Keratinocyte (primary cell): ENCODE data around the gene PIP5K1A. TPM values are rescaled to one million over a fixed set of nuclear protein-coding genes. Genes with fewer than 3 reads are reported as not detected.

Experiments
- DNase-seq: peaks from one replicate; pipeline ENCODE4 v3.0.0-alpha.2; 2011; ENCODE audit warnings: low read depth, missing footprints, low spot score
- FAIRE-seq: peaks from 2 replicates; lab custom pipeline; 2011; peaks lifted over from hg19 to GRCh38; lab: Jason Lieb, UNC
- H2AFZ ChIP-seq: 2 replicates; pipeline ENCODE4 v1.6.0; 2012; ENCODE audit warnings: low read length, control low read depth, inconsistent platforms; ENCODE audit not compliant: control insufficient read depth
- H3K27ac ChIP-seq: 2 replicates; pipeline ENCODE4 v1.5.1; 2011; ENCODE audit warnings: low read length; ENCODE audit not compliant: control insufficient read depth, insufficient read depth
- H3K27me3 ChIP-seq: 3 replicates; pipeline ENCODE4 v1.6.0; 2011; ENCODE audit warnings: low read length; ENCODE audit not compliant: control insufficient read depth, insufficient read depth; ENCODE audit errors: extremely low read depth
- H3K36me3 ChIP-seq, 2 experiments: 2 replicates in 1 of 2; 3 replicates in 1 of 2; pipeline ENCODE4 v1.5.1; 2011; ENCODE audit warnings: low read length in 2 of 2, mild to moderate bottlenecking in 1 of 2; ENCODE audit not compliant: control insufficient read depth in 2 of 2, insufficient read depth in 2 of 2; ENCODE audit errors: extremely low read depth in 1 of 2
- H3K4me1 ChIP-seq: 3 replicates; pipeline ENCODE4 v1.5.1; 2011; ENCODE audit warnings: low read length; ENCODE audit not compliant: control insufficient read depth, insufficient read depth; ENCODE audit errors: extremely low read depth
- H3K4me2 ChIP-seq: 3 replicates; pipeline ENCODE4 v1.6.0; 2011; ENCODE audit warnings: low read depth, low read length; ENCODE audit not compliant: control insufficient read depth, insufficient read depth; ENCODE audit errors: extremely low read depth
- H3K4me3 ChIP-seq, 3 experiments: fragments of 200-600 bp in 1 of 3; sonication (generic) in 1 of 3; 2 replicates in 2 of 3; 3 replicates in 1 of 3; pipeline ENCODE4 v1.5.1; 2011 to 2016; ENCODE audit warnings: low read length in 3 of 3, mild to moderate bottlenecking in 3 of 3, control low read depth in 2 of 3, inconsistent platforms in 1 of 3, low read depth in 1 of 3, mixed read lengths in 1 of 3, mixed run types in 1 of 3, moderate library complexity in 1 of 3; ENCODE audit not compliant: control insufficient read depth in 2 of 3, insufficient read depth in 2 of 3; ENCODE audit errors: extremely low read depth in 1 of 3
- H3K79me2 ChIP-seq: 2 replicates; pipeline ENCODE4 v1.6.0; 2012; ENCODE audit warnings: low read length; ENCODE audit not compliant: control insufficient read depth, insufficient read depth
- H3K9ac ChIP-seq: 3 replicates; pipeline ENCODE4 v1.6.0; 2011; ENCODE audit warnings: low read length; ENCODE audit not compliant: control insufficient read depth, insufficient read depth; ENCODE audit errors: extremely low read depth
- H3K9me1 ChIP-seq: 3 replicates; pipeline ENCODE4 v1.6.0; 2011; ENCODE audit warnings: low read length; ENCODE audit not compliant: control insufficient read depth, insufficient read depth; ENCODE audit errors: extremely low read depth
- H3K9me3 ChIP-seq: 2 replicates; pipeline ENCODE4 v1.5.1; 2012; ENCODE audit warnings: low read depth, low read length; ENCODE audit not compliant: control insufficient read depth
- H4K20me1 ChIP-seq: 3 replicates; pipeline ENCODE4 v1.6.0; 2011; ENCODE audit warnings: low read length; ENCODE audit not compliant: control insufficient read depth, insufficient read depth; ENCODE audit errors: extremely low read depth
- CTCF ChIP-seq, 3 experiments: IDR thresholded peaks in 1 of 3; conservative IDR thresholded peaks in 1 of 3; optimal IDR thresholded peaks in 1 of 3; 2 replicates in 2 of 3; 3 replicates in 1 of 3; pipeline versions ENCODE3 to v1.5.1; 2011; ENCODE audit warnings: low read length in 3 of 3, mild to moderate bottlenecking in 3 of 3, moderate library complexity in 2 of 3, control low read depth in 1 of 3, inconsistent platforms in 1 of 3; ENCODE audit not compliant: insufficient read depth in 2 of 3; ENCODE audit errors: extremely low read depth in 1 of 3
- EZH2 ChIP-seq: IDR thresholded peaks from one replicate; pipeline ENCODE4 v1.6.1; 2012; ENCODE audit warnings: inconsistent platforms, mild to moderate bottlenecking, low read length, moderate library complexity
- dilution Hi-C: fragments of 300-500 bp; cut with MboI; formaldehyde crosslinking; loops from one replicate; pipeline ENCODE4 v1.7.0; 2020; ENCODE audit warnings: low sequenced_read_pairs; ENCODE audit not compliant: extremely low pct_ligation_motif_present
- polyA plus RNA-seq, 5 experiments: library from polyadenylated mRNA; depleted of rRNA in 3 of 5; stranded (reverse) in 3 of 5; stranded (forward) in 1 of 5; unstranded in 1 of 5; fragments of >200 nt; gene quantifications; 1 replicate in 1 of 5; 2 replicates in 3 of 5; 3 replicates in 1 of 5; pipeline versions ENCODE4 v1.2.1 to v1.2.3, GENCODE V29; 2011 to 2012; ENCODE audit warnings: missing spikeins in 2 of 5, low read depth in 1 of 5, low replicate concordance in 1 of 5

The PIP5K1A gene
- polyA plus RNA-seq, 1 donor (not counting 4 experiments of a cell fraction or from before 2014, with no cell fraction given): 124 TPM

- DNase-seq (no peak), FAIRE-seq (no peak)
- Histone ChIP-seq H3K27ac (no peak overlapping the region), H3K4me1 (peaks cover 9% of the 10 kb centered on the region), H3K9me1 (no peaks in the 10 kb centered on the region), H3K36me3 (peaks cover 23 to 34% of the 10 kb centered on the region in 2 experiments), H3K79me2 (no peaks in the 10 kb centered on the region), H3K27me3 (no peaks in the 10 kb centered on the region), H3K9me3 (no peaks in the 10 kb centered on the region), H3K4me2 (no peak overlapping the region), H3K4me3 (no peak overlapping the region), H4K20me1 (no peaks in the 10 kb centered on the region), H3K9ac (no peak overlapping the region), H2AFZ (no peak overlapping the region)
- dilution Hi-C loops: no loop called here
- no peak for TF ChIP-seq EZH2
- no peak for TF ChIP-seq CTCF (optimal IDR thresholded peaks at IDR 0.05 in 1 of 3, IDR thresholded peaks at IDR 0.05 in 1 of 3, conservative IDR thresholded peaks at IDR 0.05 in 1 of 3; ENCODE audit: extremely low read depth in 1 of 3, insufficient read depth in 2 of 3, low read length in 3 of 3)
Observed at GRCh38 chr1:151175041-151175741, 23.2 kb upstream of the PIP5K1A start.

GRCh38 chr1:151175863-151176262 is 22.5 kb upstream of the PIP5K1A start, which contains the start of gene TMOD4:
Gene TMOD4, minus strand, starts transcription at chr1:151175981. Its CDS starts 1,106 bp downstream, at chr1:151174875.
- TF ChIP-seq EZH2 (no peak), CTCF (optimal IDR thresholded peaks at IDR 0.05 in 1 of 3, IDR thresholded peaks at IDR 0.05 in 1 of 3, conservative IDR thresholded peaks at IDR 0.05 in 1 of 3; ENCODE audit: extremely low read depth in 1 of 3, insufficient read depth in 2 of 3, low read length in 3 of 3) (peak; percentile 54 to 69 (median 55))
- Histone ChIP-seq H3K36me3 (peaks cover 19 to 36% of the 10 kb centered on the region in 2 experiments), H4K20me1 (no peaks in the 10 kb centered on the region), H3K4me1 (peaks cover 9% of the 10 kb centered on the region), H3K9me3 (no peaks in the 10 kb centered on the region), H3K27me3 (no peaks in the 10 kb centered on the region), H3K4me2 (no peak within 1 kb of the TSS), H3K9ac (no peak within 1 kb of the TSS), H2AFZ (no peak within 1 kb of the TSS), H3K9me1 (no peaks in the 10 kb centered on the region), H3K79me2 (no peaks in the 10 kb centered on the region), H3K27ac (no peak within 1 kb of the TSS), H3K4me3 (no peak within 1 kb of the TSS)
- dilution Hi-C loops: no loop called here
- FAIRE-seq (no peak), DNase-seq (no peak)
